Retinal pigment epithelial cell (primary cell): Measurements from ENCODE around the gene LRRC1.

Experiments used
- DNase-seq: peaks from one replicate; pipeline ENCODE4 v3.0.0-alpha.2; 2010; ENCODE audit warnings: low read depth
- H3K4me3 ChIP-seq: 2 replicates; pipeline ENCODE4 v1.5.1; 2011; ENCODE audit warnings: mild to moderate bottlenecking, low read length, control low read depth, moderate library complexity
- CTCF ChIP-seq: conservative IDR thresholded peaks from 2 replicates; pipeline ENCODE4 v1.5.1; 2011; ENCODE audit warnings: low read depth, low read length, control low read depth, inconsistent platforms

The LRRC1 gene

DNA sequence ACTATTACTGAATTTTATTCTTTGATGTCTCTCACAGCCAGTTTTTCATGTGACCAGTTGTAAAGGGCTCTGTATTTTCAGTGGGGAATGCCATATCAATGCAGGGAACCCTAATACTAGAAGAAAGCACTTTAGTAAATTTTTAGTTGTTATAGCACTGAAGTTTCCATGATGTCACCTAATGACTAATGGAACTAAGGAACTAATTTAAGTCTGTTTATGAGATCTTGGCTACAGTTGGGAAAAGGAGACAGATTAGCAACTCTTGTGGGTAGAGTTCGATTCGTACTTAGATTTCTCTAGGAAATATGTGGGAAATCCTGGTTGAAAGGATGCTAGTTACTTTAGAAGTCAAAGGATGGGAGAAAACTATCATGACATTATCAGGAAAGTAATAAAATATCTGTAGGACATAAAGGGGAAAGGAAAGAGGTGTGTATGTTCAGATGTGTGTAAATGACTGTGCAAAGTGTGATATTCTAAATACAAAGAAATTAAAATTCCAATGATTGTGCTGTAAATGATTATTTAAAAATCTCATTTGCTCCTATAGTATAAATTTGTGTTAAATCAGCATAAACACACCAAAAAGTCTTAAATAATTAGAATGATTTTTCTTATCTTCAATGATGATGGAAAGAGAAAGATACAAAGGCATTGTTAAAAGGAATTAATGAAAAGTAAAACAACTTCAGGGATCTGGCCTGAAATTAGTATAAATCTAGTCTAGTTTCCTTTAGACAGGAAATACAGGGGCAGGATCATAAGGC is 103.4 kb downstream of the LRRC1 start:
- peak; percentile 33 for DNase-seq
- no peak overlapping the region for H3K4me3 ChIP-seq
- TF ChIP-seq CTCF, result no peak

- no peak for TF ChIP-seq CTCF
- no peak for DNase-seq
- H3K4me3 ChIP-seq, result no peak overlapping the region
Measured at GRCh38 chr6:53899512-53899911, 104.7 kb downstream of the LRRC1 start.

GRCh38 chr6:53903357-53903756 is 108.6 kb downstream of the LRRC1 start:
- no peak overlapping the region for H3K4me3 ChIP-seq
- DNase-seq, result no peak
- TF ChIP-seq CTCF, result no peak

DNA sequence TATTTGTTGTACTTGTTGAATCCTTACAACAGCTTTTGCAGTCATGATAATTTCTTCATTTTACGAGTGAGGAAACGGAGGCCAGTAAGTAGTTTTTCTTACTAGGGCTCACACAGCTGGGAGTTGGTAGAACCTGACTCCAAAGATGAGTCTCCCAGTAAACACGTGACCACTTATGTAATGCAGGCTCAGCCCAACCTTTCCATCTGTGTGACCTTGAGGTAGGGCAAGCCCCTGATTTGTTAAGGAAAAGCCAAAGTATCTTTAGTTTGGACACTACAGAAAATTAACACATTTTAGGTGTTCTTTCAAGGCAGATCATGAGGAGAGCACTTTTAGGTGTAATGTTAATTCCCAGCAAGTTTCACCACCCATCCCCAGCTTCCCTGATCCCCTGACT is 111.3 kb downstream of the LRRC1 start:
- TF ChIP-seq CTCF, result no peak
- H3K4me3 ChIP-seq, result no peak overlapping the region
- no peak for DNase-seq

- H3K4me3 ChIP-seq, result no peak overlapping the region
- DNase-seq, result no peak
- TF ChIP-seq CTCF, result no peak
Measured at GRCh38 chr6:53906842-53907241, 112.0 kb downstream of the LRRC1 start.

DNA sequence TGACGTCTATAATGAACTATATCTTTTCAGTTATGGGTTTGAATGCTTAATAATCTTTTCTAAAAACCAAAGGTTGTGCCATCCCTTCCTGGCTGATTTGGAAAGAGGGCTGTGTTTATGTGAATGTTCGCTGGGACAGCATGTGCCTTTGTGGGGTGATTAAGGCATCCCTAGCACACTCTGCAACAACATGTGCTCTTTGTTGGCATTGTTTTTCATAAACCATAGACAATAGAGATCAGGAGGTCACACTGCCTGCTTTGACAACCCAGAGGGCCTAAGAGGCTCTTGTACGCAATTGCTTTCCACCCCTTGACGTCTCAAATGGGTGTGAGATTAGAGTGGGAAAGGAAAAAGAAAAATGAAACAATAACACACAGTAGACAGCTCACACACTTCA is 116.0 kb downstream of the LRRC1 start:
- no peak overlapping the region for H3K4me3 ChIP-seq
- TF ChIP-seq CTCF, result no peak
- no peak for DNase-seq

DNA sequence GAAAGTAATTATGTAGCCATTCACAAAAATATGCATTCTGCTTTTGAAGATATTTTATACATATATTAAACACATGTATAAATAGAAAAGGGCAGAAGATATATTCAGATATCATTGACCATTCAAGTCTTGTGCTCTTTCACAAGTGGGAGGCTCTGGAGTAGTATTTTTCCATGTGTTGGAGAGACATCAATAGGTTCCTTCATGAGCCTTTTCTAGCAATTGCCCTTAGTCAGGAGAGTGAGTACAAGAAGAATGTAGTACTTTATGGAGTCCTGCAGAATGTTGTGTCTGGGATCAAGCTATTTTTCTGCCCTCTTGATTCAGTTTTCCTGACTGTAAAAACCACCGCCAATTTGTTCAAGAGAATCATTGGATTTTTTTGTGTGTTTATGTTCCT is 117.9 kb downstream of the LRRC1 start:
- no peak for TF ChIP-seq CTCF
- no peak overlapping the region for H3K4me3 ChIP-seq
- no peak for DNase-seq
